ENCODE results near the gene MATCAP1.

- no peak for TF ChIP-seq CTCF (IDR thresholded peaks at IDR 0.05)
- TF ChIP-seq POLR2AphosphoS5 (IDR thresholded peaks at IDR 0.05): no peak
- TF ChIP-seq POLR2A (IDR thresholded peaks at IDR 0.05): no peak
Observed at GRCh38 chr16:67161595-67162058, 22.1 kb downstream of the MATCAP1 start.
